ENCODE results near the gene SLMAP. TPM values are rescaled to one million over a fixed set of nuclear protein-coding genes. Genes with fewer than 3 reads are reported as not detected.

SLMAP gene
- total RNA-seq, 1 experiment from 2014 or later: 25.7 TPM

GRCh38 chr3:57968501-57968900 lies 212.4 kb downstream of the SLMAP start:
- H3K9me3 ChIP-seq: no peaks in the 10 kb centered on the region
- H3K36me3 ChIP-seq: no peaks in the 10 kb centered on the region

GRCh38 chr3:57971975-57972374 lies 215.9 kb downstream of the SLMAP start:
- DNase-seq: no peak
- H3K4me3 ChIP-seq: no peak overlapping the region
- no peaks in the 10 kb centered on the region for H3K9me3 ChIP-seq
- no peaks in the 10 kb centered on the region for H3K36me3 ChIP-seq
- no peaks in the 10 kb centered on the region for H3K27me3 ChIP-seq

More at GRCh38 chr3:57968501-57968900, 212.4 kb downstream of the SLMAP start:
- Histone ChIP-seq H3K27me3 (no peaks in the 10 kb centered on the region), H3K4me3 (no peak overlapping the region)
- no peak for DNase-seq

- H3K36me3 ChIP-seq: no peaks in the 10 kb centered on the region
- no peaks in the 10 kb centered on the region for H3K27me3 ChIP-seq
- no peaks in the 10 kb centered on the region for H3K9me3 ChIP-seq
- DNase-seq: no peak
- no peak overlapping the region for H3K4me3 ChIP-seq
These were observed 216.5 kb downstream of the SLMAP start for GRCh38 chr3:57972531-57973111.

GRCh38 chr3:57973715-57974477 lies 217.8 kb downstream of the SLMAP start:
- Histone ChIP-seq H3K9me3 (no peaks in the 10 kb centered on the region), H3K4me3 (no peak overlapping the region), H3K36me3 (no peaks in the 10 kb centered on the region), H3K27me3 (no peaks in the 10 kb centered on the region)
- DNase-seq: no peak

GRCh38 chr3:57974796-57975388 lies 218.8 kb downstream of the SLMAP start:
- Histone ChIP-seq H3K9me3 (no peaks in the 10 kb centered on the region), H3K36me3 (no peaks in the 10 kb centered on the region), H3K4me3 (no peak overlapping the region), H3K27me3 (no peaks in the 10 kb centered on the region)
- peak; percentile 68 for DNase-seq

- DNase-seq: no peak
- no peak overlapping the region for H3K4me3 ChIP-seq
- no peaks in the 10 kb centered on the region for H3K9me3 ChIP-seq
- no peaks in the 10 kb centered on the region for H3K27me3 ChIP-seq
- H3K36me3 ChIP-seq: no peaks in the 10 kb centered on the region
These were observed 221.7 kb downstream of the SLMAP start for GRCh38 chr3:57977818-57978235.

GRCh38 chr3:57978316-57978715 lies 222.2 kb downstream of the SLMAP start:
- no peak overlapping the region for H3K4me3 ChIP-seq
- no peaks in the 10 kb centered on the region for H3K36me3 ChIP-seq
- no peak for DNase-seq
- H3K27me3 ChIP-seq: no peaks in the 10 kb centered on the region
- no peaks in the 10 kb centered on the region for H3K9me3 ChIP-seq

Other genes with a start within 250 kb of the SLMAP start
- not detected in 2 replicates for gene DNAH12, start 212.0 kb upstream of the SLMAP start, total RNA-seq (2014; rRNA removed; shearing (Covaris generic); ENCODE audit: low replicate concordance)
- gene PDE12, start 200.0 kb upstream of the SLMAP start, total RNA-seq (2014; rRNA removed; shearing (Covaris generic); ENCODE audit: low replicate concordance): 4.0 and 8.8 TPM in 2 replicates
- gene ARF4, start 159.0 kb upstream of the SLMAP start, total RNA-seq (2014; rRNA removed; shearing (Covaris generic); ENCODE audit: low replicate concordance): 120 and 159 TPM in 2 replicates
- 3.6 and 17.8 TPM in 2 replicates for gene DENND6A, start 63.2 kb upstream of the SLMAP start, total RNA-seq (2014; rRNA removed; shearing (Covaris generic); ENCODE audit: low replicate concordance)